Fibroblast of the conjunctiva (primary cell): ENCODE measurements around the gene ACTN2.

Experiments
- DNase-seq: peaks from one replicate; pipeline ENCODE4 v3.0.0-alpha.2; 2010; ENCODE audit warnings: low read depth

ACTN2 gene

GRCh38 chr1:236742421-236743160 lies 56.3 kb downstream of the ACTN2 start:
- no peak for DNase-seq

GRCh38 chr1:236744533-236744932 lies 58.2 kb downstream of the ACTN2 start:
- DNase-seq: no peak

GRCh38 chr1:236746785-236747184 lies 60.5 kb downstream of the ACTN2 start:
- DNase-seq: no peak

- no peak for DNase-seq
Measured at GRCh38 chr1:236747311-236747985, 61.1 kb downstream of the ACTN2 start.

GRCh38 chr1:236748268-236748870 lies 62.1 kb downstream of the ACTN2 start:
- no peak for DNase-seq

GRCh38 chr1:236750928-236751327 lies 64.6 kb downstream of the ACTN2 start:
- DNase-seq: no peak

- DNase-seq: no peak
Measured at GRCh38 chr1:236751385-236751784, 65.1 kb downstream of the ACTN2 start.

GRCh38 chr1:236751935-236752334 lies 65.6 kb downstream of the ACTN2 start:
- no peak for DNase-seq

GRCh38 chr1:236753516-236753915 lies 67.2 kb downstream of the ACTN2 start:
- DNase-seq: peak; percentile 14

GRCh38 chr1:236753964-236754363 lies 67.7 kb downstream of the ACTN2 start:
- DNase-seq: no peak

GRCh38 chr1:236754525-236755210 lies 68.4 kb downstream of the ACTN2 start:
- DNase-seq: no peak

- DNase-seq: no peak
Measured at GRCh38 chr1:236757640-236758039, 71.3 kb downstream of the ACTN2 start.

- peak; percentile 8 for DNase-seq
Measured at GRCh38 chr1:236759252-236759859, 73.1 kb downstream of the ACTN2 start.

- DNase-seq: no peak
Measured at GRCh38 chr1:236760480-236760879, 74.2 kb downstream of the ACTN2 start.

GRCh38 chr1:236760986-236761385 lies 74.7 kb downstream of the ACTN2 start:
- DNase-seq: no peak

- no peak for DNase-seq
Measured at GRCh38 chr1:236761397-236762132, 75.3 kb downstream of the ACTN2 start.

GRCh38 chr1:236762410-236762809 lies 76.1 kb downstream of the ACTN2 start:
- DNase-seq: no peak

- no peak for DNase-seq
Measured at GRCh38 chr1:236765831-236766230, 79.5 kb downstream of the ACTN2 start.

- no peak for DNase-seq
Measured at GRCh38 chr1:236766506-236766905, 80.2 kb downstream of the ACTN2 start.

- DNase-seq: no peak
Measured at GRCh38 chr1:236767276-236767675, 81.0 kb downstream of the ACTN2 start.

GRCh38 chr1:236768601-236769000 lies 82.3 kb downstream of the ACTN2 start:
- no peak for DNase-seq

GRCh38 chr1:236773919-236774318 lies 87.6 kb downstream of the ACTN2 start:
- DNase-seq: no peak
